RKO (cell line): Measurements from ENCODE around the gene FILIP1L.

Experiments used
- DNase-seq: peaks from one replicate; pipeline ENCODE4 v3.0.0-alpha.2; 2016; ENCODE audit warnings: low spot score

FILIP1L gene

DNA sequence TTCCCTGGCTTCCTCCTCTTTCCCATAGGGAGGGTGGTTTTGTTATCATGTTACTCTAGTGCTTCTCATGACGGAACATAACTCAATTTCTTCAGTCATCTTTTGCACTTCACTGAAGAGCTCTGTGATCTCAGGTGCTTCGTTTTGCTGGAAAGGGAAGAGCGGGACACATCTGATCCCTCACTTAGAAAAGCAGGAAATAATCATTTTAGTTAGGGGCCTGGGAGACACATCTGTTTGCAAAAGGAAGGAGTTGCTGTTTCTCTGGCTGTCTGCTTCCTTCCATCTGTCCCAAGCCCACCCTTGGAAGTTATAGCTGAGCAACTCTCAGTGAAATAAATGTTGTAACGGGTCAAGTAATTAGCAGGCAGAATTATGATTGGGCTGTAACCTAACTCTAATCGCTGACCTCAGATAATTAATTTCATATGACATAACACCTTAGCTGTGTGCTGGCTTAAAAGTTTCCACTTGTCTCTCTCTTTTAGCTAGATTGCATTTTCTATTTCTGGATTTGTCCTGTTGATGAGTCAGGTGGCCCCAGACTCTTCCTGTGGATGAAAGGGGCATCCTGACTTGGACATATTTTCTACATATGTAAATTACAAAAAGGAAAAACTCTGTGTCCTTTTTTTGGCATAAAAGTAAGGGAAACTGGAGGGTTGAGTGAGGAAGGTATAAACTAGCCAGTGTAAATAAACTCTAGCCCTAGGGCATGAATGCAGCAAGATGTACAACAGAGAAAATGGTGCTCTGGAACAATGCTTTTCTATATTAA lies 11.0 kb upstream of the FILIP1L start:
- no peak for DNase-seq

DNA sequence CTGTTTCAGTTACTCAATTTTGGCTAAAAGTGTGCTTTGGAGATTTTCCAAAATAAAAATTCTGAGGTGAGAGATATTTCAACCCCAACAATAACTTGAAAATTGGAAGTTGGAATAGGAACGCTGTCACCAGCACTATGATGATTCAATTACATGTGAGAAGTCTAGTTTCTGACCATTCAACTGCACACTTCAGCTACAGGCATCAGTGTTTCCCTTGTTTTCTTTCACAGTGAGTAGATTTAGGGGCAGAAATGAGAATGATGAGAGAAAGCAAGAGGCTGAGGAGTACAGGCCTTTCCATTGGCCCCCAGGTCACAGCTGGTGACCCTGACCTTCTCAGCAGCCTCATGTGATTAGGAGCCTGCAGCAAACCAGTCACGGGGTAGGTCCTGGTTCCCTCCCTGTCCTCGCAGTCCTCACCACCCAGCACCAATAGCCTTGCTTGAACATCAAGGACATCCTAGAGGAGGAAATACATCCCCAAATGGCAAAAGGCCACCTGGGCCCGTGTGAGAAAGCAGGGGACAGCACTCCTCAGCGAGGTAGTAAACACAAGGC lies 10.0 kb upstream of the FILIP1L start:
- no peak for DNase-seq

DNA sequence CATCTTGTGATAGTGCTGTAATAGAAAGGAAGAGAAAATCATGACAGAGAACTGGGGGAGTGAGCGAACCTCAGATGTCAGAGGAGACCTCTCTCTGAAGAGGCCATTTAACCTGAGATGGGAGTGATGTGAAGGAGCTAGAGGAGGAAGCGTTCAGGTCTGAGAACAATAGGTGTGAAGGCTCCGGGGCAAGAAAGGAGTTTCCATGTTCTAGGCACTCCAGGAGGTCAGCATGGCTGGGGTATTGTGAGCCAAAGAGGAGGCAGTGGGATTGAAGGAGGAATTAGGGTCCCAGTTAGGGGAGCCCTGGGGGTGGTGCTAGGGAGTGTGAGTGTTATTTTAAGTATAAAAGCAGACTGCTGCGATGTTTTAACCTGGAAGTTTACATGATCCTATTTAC lies 8.8 kb upstream of the FILIP1L start:
- DNase-seq: no peak

DNA sequence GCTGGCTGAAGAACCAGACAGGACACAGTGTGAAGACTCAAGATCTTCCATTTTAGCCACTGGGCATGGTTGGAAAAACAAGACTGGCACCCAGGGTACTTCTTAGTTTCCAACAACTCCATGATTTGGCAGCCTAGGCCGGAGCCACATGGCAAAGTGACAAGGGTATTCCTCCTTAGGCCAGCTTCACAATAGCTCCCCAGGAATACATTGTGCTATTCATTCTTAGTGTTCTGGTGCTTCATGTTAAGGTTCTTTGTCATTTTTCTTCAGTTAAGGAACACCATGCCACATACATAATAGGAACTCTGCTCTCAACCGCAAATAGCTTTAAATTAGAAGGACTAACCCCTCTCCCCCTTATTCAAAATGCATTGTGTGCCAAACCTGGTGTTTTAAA lies 8.0 kb upstream of the FILIP1L start:
- no peak for DNase-seq

DNA sequence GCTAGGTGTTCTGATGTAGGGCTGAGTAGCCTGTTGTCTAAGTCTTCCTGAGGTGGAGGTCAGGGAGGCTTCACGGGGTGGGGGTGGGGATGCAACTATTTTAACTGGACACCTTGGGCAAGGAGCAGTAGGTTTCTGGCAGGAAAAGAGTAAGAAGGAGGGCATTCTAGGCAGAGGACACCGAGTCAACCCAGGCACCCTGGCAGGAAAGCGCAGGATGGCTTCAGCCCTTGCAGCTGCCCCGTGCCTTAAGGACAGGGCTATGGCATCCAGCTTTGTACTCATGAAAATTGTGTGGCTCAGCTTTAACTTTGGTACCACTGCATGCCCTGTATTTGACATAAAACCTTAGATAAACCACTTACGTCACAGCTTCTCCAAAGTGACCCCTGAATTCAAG lies 6.4 kb upstream of the FILIP1L start:
- no peak for DNase-seq

DNA sequence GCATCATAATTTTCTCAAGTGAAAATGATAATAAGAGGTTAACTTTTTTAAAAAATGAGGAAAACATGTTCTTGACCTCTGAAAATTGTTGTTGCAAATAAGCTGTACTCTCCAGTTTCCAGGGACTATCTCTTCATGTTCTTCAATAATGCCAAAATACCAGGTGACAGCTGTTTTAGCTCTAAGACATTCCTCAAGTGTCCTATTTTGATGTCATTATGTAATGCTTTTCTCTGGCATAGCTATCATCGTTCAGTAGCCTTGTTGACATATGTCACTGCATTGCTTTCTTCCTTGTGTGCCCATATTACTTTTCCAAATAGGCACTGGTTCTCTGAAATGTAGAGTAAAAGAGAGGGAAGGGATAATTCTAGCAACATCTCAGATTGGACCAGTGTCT lies 5.7 kb upstream of the FILIP1L start:
- DNase-seq: no peak

DNA sequence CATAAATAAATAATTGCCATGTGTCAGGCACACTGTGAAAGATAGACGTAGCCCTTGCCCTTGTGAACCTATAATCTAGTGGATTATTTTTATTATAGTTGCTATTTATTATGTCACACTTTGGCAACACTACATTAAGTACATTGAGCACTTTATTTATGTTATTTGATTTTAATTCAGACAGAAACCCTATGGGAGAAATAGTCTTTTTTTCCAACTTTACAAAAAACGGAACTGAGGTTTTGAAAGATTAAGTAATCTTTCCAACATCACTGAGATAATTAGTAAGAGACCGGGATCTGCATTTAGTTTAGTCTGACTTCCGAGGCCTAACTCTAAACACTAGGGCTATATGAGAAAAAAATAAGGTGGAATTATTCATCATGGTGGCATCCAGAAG lies 2.8 kb upstream of the FILIP1L start:
- DNase-seq: no peak

DNA sequence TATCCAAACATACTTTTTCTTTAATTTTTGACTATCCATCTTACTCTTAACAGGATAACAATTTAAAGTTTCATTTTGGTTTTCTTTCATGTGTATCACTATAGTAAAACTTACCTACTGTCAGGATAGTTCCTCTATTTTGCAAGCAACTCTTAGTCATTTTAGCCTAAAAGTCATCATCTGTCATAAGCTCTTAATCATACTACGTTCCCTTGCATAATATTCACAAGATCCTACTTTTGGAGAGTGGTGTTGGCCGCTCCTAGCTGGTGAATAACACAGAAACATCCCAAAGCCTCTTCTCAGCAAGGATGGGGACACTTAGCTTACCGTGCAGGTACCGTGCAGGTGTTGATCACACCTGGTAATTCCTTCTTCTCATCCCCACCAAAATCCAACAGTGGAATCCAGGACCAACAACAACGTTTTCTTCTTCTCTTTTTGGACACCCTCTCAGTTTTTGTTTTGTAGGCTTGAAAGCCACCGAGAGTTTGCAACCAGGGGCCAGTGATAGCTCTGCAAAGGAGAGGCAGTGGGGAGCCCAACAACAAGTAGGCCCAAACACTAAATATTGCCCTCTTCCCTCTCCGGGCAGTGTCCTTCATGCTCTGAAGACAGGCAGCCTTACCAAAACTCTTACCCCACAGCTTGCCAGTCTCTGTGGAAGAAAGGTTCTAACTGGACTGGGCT lies 433 bp downstream of the FILIP1L start:
- DNase-seq: peak; percentile 50

DNA sequence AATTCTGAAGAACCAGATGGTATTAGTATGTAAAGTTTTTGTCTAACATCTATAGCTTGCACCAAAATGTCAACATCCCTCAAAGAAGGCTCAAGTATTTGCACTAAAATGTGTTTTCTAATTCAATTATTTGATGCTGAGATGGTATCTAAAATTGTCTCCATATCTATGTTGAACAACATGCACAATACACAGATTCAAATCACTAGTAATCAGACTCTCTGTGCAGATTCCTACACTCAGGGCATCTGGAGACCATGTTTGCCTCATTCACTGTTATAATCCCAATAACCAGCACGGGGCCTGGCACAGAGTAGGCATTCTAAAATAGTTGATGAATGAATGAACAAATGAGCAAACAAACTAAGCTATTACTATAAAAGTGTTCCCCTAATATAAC lies 2.6 kb downstream of the FILIP1L start:
- DNase-seq: no peak

DNA sequence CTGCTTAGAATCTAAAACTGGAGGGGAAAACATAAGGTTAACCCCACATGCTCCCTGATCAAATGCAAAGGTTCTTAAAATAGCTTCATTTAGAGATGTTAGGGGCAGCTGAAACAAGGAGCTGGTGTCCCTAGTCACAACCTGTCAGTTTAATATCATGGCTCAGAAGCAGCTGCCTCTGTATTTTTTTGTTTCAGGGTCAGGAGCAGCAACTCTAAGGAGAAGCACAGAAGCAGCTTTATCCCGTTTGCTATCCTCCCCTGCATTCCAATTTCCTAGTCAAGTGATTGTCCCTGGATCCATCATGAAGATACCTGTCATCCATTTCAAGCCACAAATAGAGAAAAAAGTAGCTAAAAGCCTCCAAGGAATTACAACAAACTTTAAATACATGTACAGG lies 4.1 kb downstream of the FILIP1L start:
- DNase-seq: no peak

DNA sequence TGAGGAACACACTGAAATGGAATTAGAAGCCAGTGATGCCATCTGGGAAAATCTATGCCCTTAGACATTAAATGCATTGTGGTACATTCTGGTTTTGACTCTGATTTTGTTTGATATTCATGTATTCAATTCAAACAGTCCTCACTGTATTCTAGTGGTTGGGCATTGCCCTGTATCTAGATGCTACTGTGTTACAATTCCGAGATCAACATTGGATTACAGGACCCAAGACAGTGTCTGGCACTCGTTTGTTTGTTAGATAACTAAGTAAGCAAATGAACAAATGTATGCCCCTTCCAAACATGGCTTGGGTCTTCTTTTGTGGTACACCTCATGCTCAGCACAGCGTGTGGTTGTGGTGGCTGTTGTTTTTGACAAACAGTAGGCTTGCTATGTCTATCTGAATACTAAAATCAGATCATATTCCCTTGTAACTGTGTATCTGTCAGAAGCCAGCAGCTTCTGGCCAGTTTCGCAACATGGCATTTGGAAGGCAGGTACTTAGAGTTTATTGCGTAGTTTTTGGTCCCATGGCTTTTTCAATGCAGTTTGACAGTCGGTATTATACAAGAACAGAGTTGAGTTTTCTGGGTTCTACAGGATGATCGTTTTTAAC lies 5.7 kb downstream of the FILIP1L start:
- DNase-seq: no peak

DNA sequence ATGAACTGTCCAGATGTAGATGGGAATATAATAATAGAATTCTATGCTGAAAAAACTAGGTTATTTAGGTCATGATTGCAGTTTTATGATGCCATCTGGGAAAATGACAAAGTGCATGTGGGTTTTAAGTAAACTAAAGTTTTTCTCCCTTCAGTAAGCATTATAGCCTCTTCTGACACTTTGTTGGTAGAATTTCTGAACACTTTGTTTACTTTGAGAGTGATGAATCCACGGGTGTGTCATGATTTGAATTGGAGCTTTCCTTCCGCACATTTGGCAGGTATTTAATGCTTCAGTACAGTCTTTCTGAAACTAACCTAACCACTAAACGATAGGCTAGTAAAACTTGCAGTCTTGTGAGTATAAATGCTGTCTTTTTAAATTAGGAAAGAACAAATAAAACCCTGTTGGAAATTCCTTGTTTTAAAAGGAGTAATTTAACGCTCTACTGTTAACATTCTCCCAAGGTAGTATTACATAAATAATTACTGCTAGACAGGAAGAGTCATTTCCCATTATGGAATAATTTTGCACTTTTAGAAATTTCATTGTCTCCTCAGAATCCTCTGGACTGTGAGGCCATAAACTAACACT lies 7.0 kb downstream of the FILIP1L start:
- DNase-seq: no peak

DNA sequence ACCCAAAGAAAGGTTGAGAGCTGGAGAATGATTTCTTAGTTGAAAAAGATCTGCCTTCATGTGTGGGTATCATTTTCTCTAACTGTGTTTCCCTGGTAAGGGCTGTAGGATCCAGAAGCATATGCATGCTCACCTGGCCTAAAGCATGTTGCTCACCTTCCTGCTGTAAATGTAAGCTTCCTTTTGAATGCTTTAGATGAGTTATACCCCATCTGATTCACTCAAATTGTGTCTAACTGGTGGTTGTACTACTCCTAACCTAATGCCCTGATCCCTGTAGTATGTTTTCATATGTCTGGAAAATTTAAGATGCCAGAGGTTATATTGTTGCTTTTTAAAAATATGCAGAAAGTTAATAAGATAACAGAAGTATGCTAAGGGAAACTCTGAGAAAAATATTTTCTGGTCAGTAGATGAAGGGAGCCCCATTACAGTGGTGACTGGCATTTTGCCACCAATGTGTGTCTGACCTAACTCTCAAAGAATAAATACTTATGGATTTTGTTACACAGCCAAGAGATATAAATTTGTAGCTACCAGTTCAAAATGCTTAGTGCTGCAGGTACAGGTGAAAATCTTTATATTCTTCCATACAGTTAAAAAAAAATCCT lies 7.7 kb downstream of the FILIP1L start:
- no peak for DNase-seq

DNA sequence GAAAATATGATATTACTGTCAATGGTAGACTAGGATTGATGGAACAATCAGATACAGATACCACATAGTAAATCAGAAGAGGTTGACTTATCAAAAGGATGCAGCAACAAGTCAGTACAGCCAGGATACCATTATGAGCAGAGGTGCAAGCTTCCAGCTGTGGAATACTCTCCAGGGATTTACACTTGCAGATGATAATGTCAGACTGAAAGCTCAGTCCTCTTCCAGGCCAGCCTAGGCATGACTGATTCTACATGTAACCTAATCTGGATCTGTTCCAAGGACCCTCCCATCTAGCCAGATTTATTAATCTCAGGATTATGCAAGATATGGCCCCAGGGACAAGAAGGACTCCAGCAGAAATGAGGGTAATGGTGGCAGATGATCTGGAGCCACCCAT lies 8.2 kb downstream of the FILIP1L start:
- DNase-seq: no peak

DNA sequence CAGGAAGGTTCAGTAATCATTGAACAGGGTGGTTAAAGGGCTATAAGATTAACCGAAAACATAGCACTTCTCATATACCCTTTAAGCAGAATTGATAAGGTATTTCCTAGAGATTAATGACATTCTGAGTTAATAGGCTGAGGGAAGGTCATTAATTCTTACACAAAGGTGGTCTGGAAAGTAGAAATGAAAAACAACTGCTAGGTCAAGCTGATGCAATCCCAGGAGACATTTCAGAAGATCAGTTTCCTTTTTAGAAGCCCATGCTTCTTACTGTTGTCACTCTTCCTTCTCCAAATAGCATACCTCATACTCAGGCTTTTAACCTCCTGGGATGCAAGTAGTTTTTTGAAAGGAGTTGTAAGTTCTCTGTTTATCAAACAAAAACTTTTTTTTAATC lies 8.8 kb downstream of the FILIP1L start:
- no peak for DNase-seq

DNA sequence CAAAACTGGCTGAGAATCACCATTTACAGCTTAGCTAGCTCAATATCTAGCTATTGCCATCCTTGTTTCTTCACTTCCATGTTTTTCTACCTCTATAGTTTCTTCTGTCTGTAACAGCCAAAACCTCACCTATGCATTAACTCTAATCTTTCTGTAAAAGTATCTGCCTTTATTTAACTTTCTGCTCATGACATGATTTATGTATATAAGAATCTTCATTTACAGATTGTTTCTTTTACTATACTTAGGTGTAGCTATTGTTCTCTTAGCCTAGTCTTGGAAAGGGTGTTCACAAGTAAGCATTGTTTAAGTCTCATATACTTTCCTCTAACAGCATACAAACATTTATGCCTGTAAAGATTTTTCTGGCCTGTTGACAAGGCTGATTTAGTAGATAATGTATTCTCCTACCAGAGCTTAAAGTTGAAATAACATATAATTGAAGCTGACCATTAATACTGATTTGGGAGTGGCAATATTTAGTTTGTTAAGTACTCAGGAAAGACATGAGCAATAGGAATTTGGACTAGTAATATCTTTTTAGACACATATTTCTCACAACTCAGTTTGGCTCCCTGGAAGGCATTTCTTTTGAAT lies 9.4 kb downstream of the FILIP1L start:
- no peak for DNase-seq

DNA sequence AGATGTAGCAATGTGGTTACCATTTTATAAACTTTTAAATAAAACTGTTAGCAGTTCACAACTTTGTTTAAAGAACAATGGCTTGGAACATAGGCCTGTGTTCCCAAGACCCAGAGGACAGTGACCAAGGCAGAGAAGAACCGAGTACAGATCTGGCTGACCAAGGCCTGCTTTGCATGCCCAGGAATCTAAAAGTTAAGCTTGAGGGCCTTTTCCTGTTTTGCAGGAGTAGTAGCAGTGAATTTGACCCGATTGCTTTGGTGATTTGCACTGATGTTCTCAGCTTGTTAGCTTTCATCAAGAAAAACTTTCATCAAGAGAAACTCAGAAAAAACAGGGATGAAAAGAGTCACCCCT lies 9.9 kb downstream of the FILIP1L start:
- DNase-seq: no peak

DNA sequence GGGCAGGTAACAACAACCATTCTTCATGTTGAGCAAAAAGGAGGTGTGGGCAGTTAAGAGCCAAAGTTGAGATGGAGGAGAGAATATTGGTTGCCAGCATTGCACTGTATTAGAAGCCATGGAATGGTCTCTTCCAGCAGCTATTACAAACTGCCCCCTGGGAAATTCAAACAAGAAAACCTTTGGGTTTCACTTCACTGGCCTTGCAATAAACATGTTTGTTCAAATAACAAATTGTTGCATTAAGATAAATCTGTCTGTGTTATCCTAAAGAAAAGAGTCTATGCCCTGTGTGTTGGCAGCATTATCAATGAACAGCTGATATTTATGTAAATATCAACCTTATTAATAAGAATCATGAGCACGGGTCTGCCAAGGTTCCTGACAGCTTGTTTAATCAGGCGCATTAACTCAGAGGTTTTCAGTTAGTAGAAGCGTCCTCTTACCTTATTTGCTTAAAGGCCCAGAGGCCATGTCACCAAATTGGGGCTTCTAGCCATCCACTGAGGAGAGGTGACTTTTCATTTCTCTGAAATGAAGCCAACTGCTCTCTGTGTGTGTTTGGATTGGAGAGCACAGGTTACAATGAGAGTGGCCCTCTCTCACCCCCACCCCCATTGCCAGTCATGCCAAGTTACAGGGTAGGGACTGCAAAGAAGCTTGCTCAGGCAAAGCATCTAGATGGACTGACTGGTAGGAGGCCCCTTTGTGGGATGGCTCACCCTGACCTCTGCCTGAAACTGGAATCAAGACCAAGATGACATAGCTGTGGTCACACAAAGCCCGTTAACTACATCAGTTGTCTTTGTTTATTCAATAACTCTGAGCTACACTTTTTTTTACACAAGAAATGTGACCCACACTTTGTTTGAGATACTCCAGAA lies 10.5 kb downstream of the FILIP1L start:
- DNase-seq: no peak

DNA sequence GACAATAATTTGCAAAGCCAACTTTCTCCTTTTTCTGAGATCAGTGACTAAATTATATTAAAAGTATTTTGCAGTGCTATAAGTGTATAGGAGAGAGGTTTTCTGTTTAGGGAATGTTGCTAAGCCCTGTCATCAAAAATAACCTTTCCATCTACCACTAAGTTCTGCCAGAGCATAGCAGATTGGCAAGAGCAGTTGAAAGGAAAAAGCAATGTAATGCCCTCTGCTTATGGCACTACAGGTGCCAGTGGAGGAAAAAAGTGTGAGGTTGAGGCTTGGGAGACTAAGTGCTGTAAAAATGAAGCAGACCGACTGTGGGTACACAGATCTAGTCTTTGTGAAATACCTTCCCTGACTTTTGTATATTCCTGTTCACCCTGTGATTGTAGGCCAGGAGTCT lies 11.5 kb downstream of the FILIP1L start:
- no peak for DNase-seq

DNA sequence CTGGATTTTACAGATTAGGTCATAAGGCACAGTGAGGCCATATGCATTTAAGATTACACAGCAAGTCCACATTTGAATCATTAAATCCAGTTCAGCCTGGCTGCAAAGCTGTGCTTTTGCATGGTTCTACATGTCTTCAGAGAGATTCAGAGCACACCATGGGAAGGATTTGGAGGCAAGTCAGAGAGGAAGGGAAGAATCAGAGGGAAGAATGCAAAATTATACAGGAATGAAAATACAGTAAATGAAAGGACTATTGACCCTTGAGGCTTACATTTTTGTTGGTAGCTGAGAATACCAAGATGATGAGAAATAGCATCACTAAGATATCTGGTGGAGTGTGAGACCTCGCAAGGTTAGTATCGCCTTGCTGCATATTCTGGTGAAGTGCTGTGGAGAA lies 13.9 kb downstream of the FILIP1L start:
- DNase-seq: no peak

DNA sequence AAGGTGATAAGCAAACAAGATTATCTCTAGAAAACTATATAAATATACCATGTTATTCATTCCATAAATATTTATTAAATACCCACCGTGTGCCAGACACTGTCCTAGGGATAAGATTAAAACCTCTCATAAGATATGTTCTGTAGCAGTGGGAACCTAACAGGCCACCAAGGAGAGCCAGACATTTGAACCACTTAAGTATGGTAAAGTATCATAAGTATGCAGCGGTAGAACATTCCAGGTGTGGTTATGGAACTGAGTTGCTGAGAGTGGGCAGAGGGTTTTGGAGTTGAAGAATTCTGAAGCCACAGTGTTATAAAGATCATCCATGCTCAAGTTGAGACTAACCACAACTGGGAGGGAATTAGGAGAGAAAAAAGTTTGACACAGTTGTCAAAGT lies 14.7 kb downstream of the FILIP1L start:
- DNase-seq: no peak
